Upper lobe of left lung (tissue), 6 donors: ENCODE data around the gene GRM3. TPM values are rescaled to one million over a fixed set of nuclear protein-coding genes. Genes with fewer than 3 reads are reported as not detected.
A peak's percentile ranks its signal among the peaks of the same experiment; 100 is the strongest.

Experiments
- ATAC-seq, 2 donors: fragments of 200-7000 bp; cut with Tn5 transposase; one replicate each; pipeline ENCODE4 v1.9.1; 2022; ENCODE audit warnings: mild to moderate bottlenecking in 2 of 2, moderate library complexity in 2 of 2; ENCODE audit not compliant: low FRiP score in 2 of 2
- DNase-seq, 2 donors: peaks; one replicate each; pipeline ENCODE4 v3.0.0-alpha.2; 2019 to 2020
- H3K27ac ChIP-seq, 4 donors: fragments of 200-600 bp; sonication (generic); one replicate each; pipeline ENCODE4 v1.5.1; 2016 to 2019
- H3K27me3 ChIP-seq, 4 donors: fragments of 200-600 bp; sonication (generic); one replicate each; pipeline ENCODE4 v1.5.1; 2017 to 2019
- H3K36me3 ChIP-seq, 4 donors: fragments of 200-600 bp; sonication (generic); one replicate each; pipeline ENCODE4 v1.5.1; 2016 to 2019
- H3K4me1 ChIP-seq, 4 donors: fragments of 200-600 bp; sonication (generic); one replicate each; pipeline ENCODE4 v1.5.1; 2018 to 2019
- H3K4me3 ChIP-seq, 4 donors: fragments of 200-600 bp; sonication (generic); one replicate each; pipeline ENCODE4 v1.5.1; 2017 to 2019; ENCODE audit warnings: mild to moderate bottlenecking in 2 of 4, moderate library complexity in 1 of 4
- H3K9me3 ChIP-seq, 4 donors: fragments of 200-600 bp; sonication (generic); one replicate each; pipeline ENCODE4 v1.5.1; 2018 to 2019
- EP300 ChIP-seq, 4 donors: sonication (generic); formaldehyde crosslinking; IDR thresholded peaks; one replicate each; pipeline ENCODE4 v1.5.1; 2017; ENCODE audit warnings: antibody characterized with exemption in 4 of 4, control low read depth in 2 of 4
- POLR2A ChIP-seq, 4 donors: fragments of 450-650 bp; IDR thresholded peaks; one replicate each; pipeline ENCODE4 v1.5.1; 2016 to 2017; ENCODE audit warnings: antibody characterized with exemption in 4 of 4, mild to moderate bottlenecking in 2 of 4
- POLR2AphosphoS5 ChIP-seq, 2 donors: sonication (generic); formaldehyde crosslinking; IDR thresholded peaks; one replicate each; pipeline ENCODE4 v1.5.1; 2017; ENCODE audit warnings: antibody characterized with exemption in 2 of 2
- WGBS, 2 donors: methylation state at CpG; one replicate each; pipeline ENCODE4 v1.1.5; 2017 to 2018; 5-methylcytosine and 5-hydroxymethylcytosine counted together
- total RNA-seq, 6 donors: library from RNA; depleted of rRNA in 4 of 6; stranded (reverse); fragments of >200 nt in 4 of 6; gene quantifications; one replicate each; pipeline versions ENCODE4 v1.1.0 to v1.2.1, GENCODE V29; 2016 to 2021
- TF ChIP-seq, protein P1 (sequence below), 6 experiments: fragments of 450-650 bp in 4 of 6; fragments of 200-600 bp in 2 of 6; sonication (generic) in 2 of 6; IDR thresholded peaks; one replicate each; pipeline ENCODE4 v1.5.1; 2016 to 2019; ENCODE audit warnings: antibody characterized with exemption in 6 of 6
- donor health status: DM: no; HTN: no; CAD: no; lungs with moderate emphysema.
- donor health status: DM: no; HTN: yes; CAD: no; lungs with severe emphysema.

GRM3 gene
- total RNA-seq, 6 donors from 2014 or later = not detected

GRCh38 chr7:86913709-86914108 is 270.0 kb downstream of the GRM3 start:
- Histone ChIP-seq H3K4me1 (no peaks in the 10 kb centered on the region), H3K27me3 (no peaks in the 10 kb centered on the region), H3K36me3 (peaks cover 0 to 5% (median 0%) of the 10 kb centered on the region in 4 donors), H3K9me3 (no peaks in the 10 kb centered on the region), H3K4me3 (no peak overlapping the region), H3K27ac (no peak overlapping the region)
- 84 to 91% methylated on average over 4 of the region's 4 CpGs for WGBS, 2 donors
- TF ChIP-seq POLR2AphosphoS5 (IDR thresholded peaks at IDR 0.05) (no peak), POLR2A (IDR thresholded peaks at IDR 0.05) (no peak), EP300 (IDR thresholded peaks at IDR 0.05) (no peak)
- TF ChIP-seq, protein P1, sequence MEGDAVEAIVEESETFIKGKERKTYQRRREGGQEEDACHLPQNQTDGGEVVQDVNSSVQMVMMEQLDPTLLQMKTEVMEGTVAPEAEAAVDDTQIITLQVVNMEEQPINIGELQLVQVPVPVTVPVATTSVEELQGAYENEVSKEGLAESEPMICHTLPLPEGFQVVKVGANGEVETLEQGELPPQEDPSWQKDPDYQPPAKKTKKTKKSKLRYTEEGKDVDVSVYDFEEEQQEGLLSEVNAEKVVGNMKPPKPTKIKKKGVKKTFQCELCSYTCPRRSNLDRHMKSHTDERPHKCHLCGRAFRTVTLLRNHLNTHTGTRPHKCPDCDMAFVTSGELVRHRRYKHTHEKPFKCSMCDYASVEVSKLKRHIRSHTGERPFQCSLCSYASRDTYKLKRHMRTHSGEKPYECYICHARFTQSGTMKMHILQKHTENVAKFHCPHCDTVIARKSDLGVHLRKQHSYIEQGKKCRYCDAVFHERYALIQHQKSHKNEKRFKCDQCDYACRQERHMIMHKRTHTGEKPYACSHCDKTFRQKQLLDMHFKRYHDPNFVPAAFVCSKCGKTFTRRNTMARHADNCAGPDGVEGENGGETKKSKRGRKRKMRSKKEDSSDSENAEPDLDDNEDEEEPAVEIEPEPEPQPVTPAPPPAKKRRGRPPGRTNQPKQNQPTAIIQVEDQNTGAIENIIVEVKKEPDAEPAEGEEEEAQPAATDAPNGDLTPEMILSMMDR (IDR thresholded peaks at IDR 0.05) = no peak
- ATAC-seq (peak in 1 of 2 donors; percentile 94), DNase-seq (no peak)
